ENCODE data around the gene PEX12.
"Not testable (repeated sequence)": the region's sequence is repeated elsewhere in the genome, so short reads cannot be mapped to it uniquely, and the experiment has no call there.

The PEX12 gene

DNA sequence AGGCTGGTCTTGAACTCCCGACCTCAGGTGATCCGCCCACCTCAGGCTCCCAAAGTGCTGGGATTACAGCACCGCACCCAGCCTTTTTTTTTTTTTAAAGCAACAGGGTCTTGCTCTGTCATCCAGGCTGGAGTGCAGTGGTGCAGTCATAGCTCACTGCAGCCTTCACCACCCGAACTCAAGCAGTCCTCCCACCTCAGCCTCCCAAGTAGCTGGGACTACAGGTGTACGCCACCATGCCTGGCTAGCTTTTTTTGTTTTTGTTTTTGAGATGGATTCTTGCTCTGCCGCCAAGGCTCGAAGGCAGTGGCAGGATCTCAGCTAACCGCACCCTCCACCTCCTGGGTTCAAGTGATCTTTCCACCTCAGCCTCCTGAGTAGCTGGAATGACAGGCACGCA, 43.0 kb downstream of the PEX12 start:
- H3K27me3 ChIP-seq (replicated peaks; ENCODE audit: control insufficient read depth, insufficient read depth, low read length); H3K4me3 ChIP-seq (ENCODE audit: low read length); DNase-seq (ENCODE audit: low read depth); H3K36me3 ChIP-seq (ENCODE audit: control insufficient read depth, insufficient read depth, low read length, severe bottlenecking); H3K9me3 ChIP-seq (ENCODE audit: control insufficient read depth, low read length); H3K9ac ChIP-seq (ENCODE audit: low read length): not testable (repeated sequence)
- H3K4me1 ChIP-seq (ENCODE audit: control insufficient read depth, insufficient read depth, low read length) = peaks cover 14% of the 10 kb centered on the region

DNA sequence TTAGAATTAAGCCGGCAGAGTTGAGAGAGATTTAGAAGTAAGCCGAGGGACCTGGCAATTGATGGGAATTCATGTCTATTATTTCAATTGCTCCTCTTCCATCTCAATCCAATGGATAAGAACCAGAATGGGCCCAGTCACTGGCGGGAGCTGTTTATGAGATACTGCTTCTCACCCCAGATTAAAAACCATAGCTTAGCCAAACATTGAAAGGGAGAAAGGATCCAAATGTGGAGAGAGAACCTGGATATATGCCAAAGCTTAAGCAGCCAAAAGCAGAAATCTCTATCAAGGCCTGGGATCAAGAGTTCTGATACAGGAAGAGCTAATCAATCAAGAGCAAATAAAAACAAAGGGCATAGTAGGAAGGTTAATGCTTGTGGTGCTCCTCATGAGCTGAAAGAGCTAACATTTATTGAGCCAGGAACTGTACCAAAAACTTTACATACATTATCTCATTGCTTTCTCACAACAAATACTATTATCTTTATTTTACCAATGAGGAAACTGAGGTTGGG, 43.7 kb downstream of the PEX12 start:
- Histone ChIP-seq H3K4me1 (ENCODE audit: control insufficient read depth, insufficient read depth, low read length) (peaks cover 13% of the 10 kb centered on the region), H3K27me3 (replicated peaks; ENCODE audit: control insufficient read depth, insufficient read depth, low read length) (no peaks in the 10 kb centered on the region)

DNA sequence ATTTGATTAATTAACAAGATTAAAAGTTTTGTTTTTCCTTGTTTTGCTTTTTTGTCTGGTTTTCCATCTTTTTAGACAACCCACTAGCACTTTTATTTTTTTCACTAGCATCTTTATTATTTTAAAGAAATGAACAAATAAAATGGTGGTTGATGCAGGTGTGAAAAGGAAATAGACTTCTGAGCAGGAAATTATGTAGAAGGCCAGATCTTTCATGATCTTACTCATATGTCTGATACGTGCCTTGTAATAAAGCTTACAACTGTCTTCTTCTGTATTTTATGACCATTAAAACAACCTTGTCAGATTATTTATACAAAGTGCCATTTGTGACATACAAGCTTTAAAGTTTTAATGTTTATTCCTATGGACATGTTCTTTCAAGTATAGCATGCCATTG, 47.2 kb downstream of the PEX12 start:
- no peaks in the 10 kb centered on the region for H3K36me3 ChIP-seq (ENCODE audit: control insufficient read depth, insufficient read depth, low read length, severe bottlenecking)
- H3K9ac ChIP-seq (ENCODE audit: low read length) = no peak overlapping the region
- DNase-seq (ENCODE audit: low read depth) = no peak
- no peaks in the 10 kb centered on the region for H3K4me1 ChIP-seq (ENCODE audit: control insufficient read depth, insufficient read depth, low read length)
- no peaks in the 10 kb centered on the region for H3K27me3 ChIP-seq (replicated peaks; ENCODE audit: control insufficient read depth, insufficient read depth, low read length)
- H3K4me3 ChIP-seq (ENCODE audit: low read length) = no peak overlapping the region
- no peaks in the 10 kb centered on the region for H3K9me3 ChIP-seq (ENCODE audit: control insufficient read depth, low read length)

More for the DNA sequence above, 43.7 kb downstream of the PEX12 start:
- Histone ChIP-seq H3K36me3 (ENCODE audit: control insufficient read depth, insufficient read depth, low read length, severe bottlenecking) (no peaks in the 10 kb centered on the region), H3K9me3 (ENCODE audit: control insufficient read depth, low read length) (no peaks in the 10 kb centered on the region), H3K9ac (ENCODE audit: low read length) (no peak overlapping the region), H3K4me3 (ENCODE audit: low read length) (no peak overlapping the region)
- no peak for DNase-seq (ENCODE audit: low read depth)

DNA sequence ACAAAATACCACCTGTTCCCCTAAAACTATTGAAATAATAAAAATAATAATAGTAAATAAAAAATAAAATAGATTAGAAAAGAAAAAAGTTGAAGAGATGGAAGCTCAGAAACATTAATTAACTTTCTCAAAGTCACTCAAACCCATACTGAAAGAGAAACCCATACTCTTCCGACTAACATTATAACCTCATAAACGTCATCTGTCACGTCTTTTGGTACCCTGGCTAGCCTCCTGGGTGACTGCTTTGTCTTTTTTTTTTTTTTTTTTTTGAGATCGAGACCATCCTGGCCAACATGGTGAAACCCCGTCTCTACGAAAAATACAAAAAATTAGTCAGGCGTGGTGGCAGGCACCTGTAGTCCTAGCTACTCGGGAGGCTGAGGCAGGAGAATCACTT, 48.5 kb downstream of the PEX12 start:
- Histone ChIP-seq H3K27me3 (replicated peaks; ENCODE audit: control insufficient read depth, insufficient read depth, low read length) (no peaks in the 10 kb centered on the region), H3K36me3 (ENCODE audit: control insufficient read depth, insufficient read depth, low read length, severe bottlenecking) (no peaks in the 10 kb centered on the region), H3K4me3 (ENCODE audit: low read length) (no peak overlapping the region), H3K4me1 (ENCODE audit: control insufficient read depth, insufficient read depth, low read length) (no peaks in the 10 kb centered on the region), H3K9me3 (ENCODE audit: control insufficient read depth, low read length) (no peaks in the 10 kb centered on the region), H3K9ac (ENCODE audit: low read length) (no peak overlapping the region)
- DNase-seq (ENCODE audit: low read depth) = no peak

GRCh38 chr17:35529326-35529725, 49.0 kb downstream of the PEX12 start:
- DNase-seq (ENCODE audit: low read depth); H3K4me1 ChIP-seq (ENCODE audit: control insufficient read depth, insufficient read depth, low read length); H3K27me3 ChIP-seq (replicated peaks; ENCODE audit: control insufficient read depth, insufficient read depth, low read length); H3K4me3 ChIP-seq (ENCODE audit: low read length); H3K9me3 ChIP-seq (ENCODE audit: control insufficient read depth, low read length); H3K36me3 ChIP-seq (ENCODE audit: control insufficient read depth, insufficient read depth, low read length, severe bottlenecking); H3K9ac ChIP-seq (ENCODE audit: low read length): not testable (repeated sequence)

Measured in adipocyte (in vitro differentiated cells).